IMR-90 (cell line): ENCODE measurements around the gene CAGE1. TPM values are rescaled to one million over a fixed set of nuclear protein-coding genes. Genes with fewer than 3 reads are reported as not detected.

Experiments
- ATAC-seq: fragments of 200-7000 bp; cut with Tn5 transposase; 2 replicates; pipeline ENCODE4 v1.9.1; 2020; ENCODE audit warnings: low read depth, mild to moderate bottlenecking, moderate library complexity
- BruUV-seq: library from RNA; stranded (reverse); fragments of 400-500 nt; replicated peaks from 2 replicates; lab custom pipeline; 2021; lab: Mats Ljungman, UMichigan
- CTCF ChIA-PET: fragments of 300-600 bp; formaldehyde crosslinking; extraction: SDS; loops from one replicate; lab custom pipeline; 2021; ENCODE audit warnings: antibody characterized with exemption; lab: Yijun Ruan, JAX
- POLR2A ChIA-PET: fragments of 300-600 bp; sonication (Branson Sonifier 250); formaldehyde crosslinking; loops from one replicate; lab custom pipeline; 2022; ENCODE audit warnings: antibody characterized with exemption; ENCODE audit not compliant: unreplicated experiment; lab: Charles Lee
- DNase-seq: peaks from one replicate; pipeline ENCODE4 v3.0.0; 2013
- H2AFZ ChIP-seq: replicated peaks from 2 replicates; pipeline ENCODE3; 2013; ENCODE audit warnings: low read length, mild to moderate bottlenecking; ENCODE audit not compliant: poor library complexity
- H2AK5ac ChIP-seq: 2 replicates; pipeline ENCODE4 v1.6.1; 2013; ENCODE audit warnings: low read depth, low read length, inconsistent platforms
- H2AK9ac ChIP-seq: replicated peaks from 2 replicates; pipeline ENCODE3; 2013; ENCODE audit warnings: mild to moderate bottlenecking, low read depth, low read length, moderate library complexity; ENCODE audit not compliant: poor library complexity
- H2BK120ac ChIP-seq: 2 replicates; pipeline ENCODE4 v1.6.1; 2013; ENCODE audit warnings: low read depth, low read length, inconsistent platforms
- H2BK15ac ChIP-seq: 3 replicates; pipeline ENCODE4 v1.6.1; 2013; ENCODE audit warnings: low read depth, low read length, inconsistent platforms
- H2BK20ac ChIP-seq: 2 replicates; pipeline ENCODE4 v1.6.1; 2013; ENCODE audit warnings: low read depth, mild to moderate bottlenecking, inconsistent platforms, low read length, moderate library complexity
- H2BK5ac ChIP-seq: 2 replicates; pipeline ENCODE4 v1.6.1; 2013; ENCODE audit warnings: mild to moderate bottlenecking, low read depth, low read length, inconsistent platforms; ENCODE audit not compliant: poor library complexity, severe bottlenecking
- H3K14ac ChIP-seq: replicated peaks from 2 replicates; pipeline ENCODE4 v1.6.1; 2013; ENCODE audit warnings: low read depth, low read length, inconsistent platforms
- H3K18ac ChIP-seq: 2 replicates; pipeline ENCODE4 v1.6.1; 2013; ENCODE audit warnings: low read depth, low read length, control low read depth
- H3K23ac ChIP-seq: 2 replicates; pipeline ENCODE4 v1.6.1; 2013; ENCODE audit warnings: low read depth, low read length, inconsistent platforms
- H3K27ac ChIP-seq: 2 replicates; pipeline ENCODE4 v1.5.1; 2013; ENCODE audit warnings: mild to moderate bottlenecking, control low read depth, low read length; ENCODE audit not compliant: insufficient read depth
- H3K27me3 ChIP-seq: 2 replicates; pipeline ENCODE4 v1.6.1; 2013; ENCODE audit warnings: low read length; ENCODE audit not compliant: control insufficient read depth, insufficient read depth
- H3K36me3 ChIP-seq: 2 replicates; pipeline ENCODE4 v1.6.1; 2013; ENCODE audit warnings: low read length, mixed read lengths; ENCODE audit not compliant: control insufficient read depth, insufficient read depth
- H3K4ac ChIP-seq: 2 replicates; pipeline ENCODE4 v1.6.1; 2013; ENCODE audit warnings: low read depth, low read length, inconsistent platforms
- H3K4me1 ChIP-seq: 2 replicates; pipeline ENCODE4 v1.6.1; 2013; ENCODE audit warnings: low read length, mixed read lengths; ENCODE audit not compliant: control insufficient read depth, insufficient read depth
- H3K4me2 ChIP-seq: 2 replicates; pipeline ENCODE4 v1.6.1; 2013; ENCODE audit warnings: low read depth, mild to moderate bottlenecking, control low read depth, low read length, moderate library complexity
- H3K4me3 ChIP-seq: 2 replicates; pipeline ENCODE4 v1.5.1; 2013; ENCODE audit warnings: low read depth, mild to moderate bottlenecking, control low read depth, low read length, moderate library complexity; ENCODE audit not compliant: insufficient read depth
- H3K56ac ChIP-seq: 2 replicates; pipeline ENCODE4 v1.6.1; 2013; ENCODE audit warnings: low read length, inconsistent platforms; ENCODE audit not compliant: insufficient read depth; ENCODE audit errors: extremely low read depth
- H3K79me1 ChIP-seq, 2 experiments: 2 replicates each; pipeline ENCODE4 v1.6.1; 2013; ENCODE audit warnings: low read length in 2 of 2, inconsistent platforms in 1 of 2, low read depth in 1 of 2
- H3K9ac ChIP-seq: 2 replicates; pipeline ENCODE4 v1.6.1; 2013; ENCODE audit warnings: low read depth, low read length, control low read depth
- H3K9me1 ChIP-seq: 2 replicates; pipeline ENCODE4 v1.6.1; 2013; ENCODE audit warnings: low read length, inconsistent platforms; ENCODE audit not compliant: insufficient read depth
- H3K9me3 ChIP-seq: 2 replicates; pipeline ENCODE4 v1.6.1; 2013; ENCODE audit warnings: low read length; ENCODE audit not compliant: control insufficient read depth, insufficient read depth
- H4K20me1 ChIP-seq: 2 replicates; pipeline ENCODE4 v1.6.1; 2013; ENCODE audit warnings: low read length, inconsistent platforms; ENCODE audit not compliant: insufficient read depth
- H4K5ac ChIP-seq: 2 replicates; pipeline ENCODE4 v1.6.1; 2013; ENCODE audit warnings: mild to moderate bottlenecking, low read depth, low read length, control low read depth
- H4K8ac ChIP-seq, 2 experiments: 2 replicates each; pipeline ENCODE4 v1.6.1; 2013; ENCODE audit warnings: low read depth in 2 of 2, low read length in 2 of 2, control low read depth in 1 of 2, inconsistent platforms in 1 of 2
- H4K91ac ChIP-seq: 2 replicates; pipeline ENCODE4 v1.6.1; 2013; ENCODE audit warnings: low read depth, low read length, inconsistent platforms; ENCODE audit not compliant: insufficient read depth
- BHLHE40 ChIP-seq: fragments of 150-350 bp; IDR thresholded peaks from 2 replicates; pipeline ENCODE4 v1.6.1; 2016; ENCODE audit warnings: mild to moderate bottlenecking, low read depth, low read length
- CEBPB ChIP-seq: IDR thresholded peaks from 2 replicates; pipeline ENCODE4 v1.6.1; 2012; ENCODE audit warnings: low read depth, low read length, improper control_type of control experiment
- CHD1 ChIP-seq: IDR thresholded peaks from 2 replicates; pipeline ENCODE4 v1.6.1; 2012; ENCODE audit warnings: low read depth, low read length, improper control_type of control experiment
- ELK1 ChIP-seq: fragments of 150-350 bp; IDR thresholded peaks from 2 replicates; pipeline ENCODE4 v1.6.1; 2016; ENCODE audit warnings: low read depth, mild to moderate bottlenecking, low read length, moderate library complexity, borderline replicate concordance
- MAZ ChIP-seq: IDR thresholded peaks from 2 replicates; pipeline ENCODE4 v1.6.1; 2012; ENCODE audit warnings: low read depth, mild to moderate bottlenecking, low read length, improper control_type of control experiment, moderate library complexity, borderline replicate concordance
- MXI1 ChIP-seq: IDR thresholded peaks from 2 replicates; pipeline ENCODE4 v1.6.1; 2012; ENCODE audit warnings: low read depth, mild to moderate bottlenecking, low read length, moderate library complexity, borderline replicate concordance
- NFE2L2 ChIP-seq: fragments of 150-350 bp; IDR thresholded peaks from 2 replicates; pipeline ENCODE4 v1.6.1; 2016; ENCODE audit warnings: low read depth, mild to moderate bottlenecking, low read length
- POLR2A ChIP-seq: IDR thresholded peaks from 2 replicates; pipeline ENCODE4 v1.6.1; 2012; ENCODE audit warnings: mild to moderate bottlenecking, low read depth, low read length
- RAD21 ChIP-seq: IDR thresholded peaks from 2 replicates; pipeline ENCODE4 v1.6.1; 2012; ENCODE audit warnings: low read length, improper control_type of control experiment
- RCOR1 ChIP-seq: IDR thresholded peaks from 2 replicates; pipeline ENCODE4 v1.6.1; 2012; ENCODE audit warnings: mild to moderate bottlenecking, low read length, improper control_type of control experiment; ENCODE audit not compliant: insufficient replicate concordance
- RFX5 ChIP-seq: IDR thresholded peaks from 2 replicates; pipeline ENCODE4 v1.8.0; 2012; ENCODE audit warnings: low read depth, mild to moderate bottlenecking, low read length, moderate library complexity
- SMC3 ChIP-seq: fragments of 150-350 bp; IDR thresholded peaks from 2 replicates; pipeline ENCODE4 v1.6.1; 2016; ENCODE audit warnings: low read depth, mild to moderate bottlenecking, antibody characterized with exemption, low read length, moderate library complexity
- USF2 ChIP-seq: fragments of 150-350 bp; IDR thresholded peaks from 2 replicates; pipeline ENCODE4 v1.6.1; 2017; ENCODE audit warnings: mild to moderate bottlenecking, antibody characterized with exemption, low read length, low read depth
- WGBS, 2 experiments: methylation state at CpG; one replicate each; pipeline versions ENCODE4 v1.1.5 to v1.1.7; 2013; ENCODE audit warnings: missing lambda C conversion rate in 2 of 2; ENCODE audit not compliant: insufficient read length in 1 of 2; ENCODE audit errors: extremely low coverage in 2 of 2; 5-methylcytosine and 5-hydroxymethylcytosine counted together
- dilution Hi-C: fragments of 300-500 bp; cut with HindIII; formaldehyde crosslinking; loops from one replicate; pipeline ENCODE4 v1.14.3; 2018; ENCODE audit warnings: low sequenced_read_pairs; ENCODE audit not compliant: unreplicated experiment
- in situ Hi-C: fragments of 300-500 bp; cut with MboI; formaldehyde crosslinking; loops from 3 replicates; pipeline ENCODE4 v1.14.3; 2019; ENCODE audit warnings: low sequenced_read_pairs, inconsistent platforms, mixed read lengths
- intact Hi-C: fragments of 100-400 bp; cut with micrococcal nuclease; formaldehyde crosslinking; loops from 2 replicates; pipeline ENCODE4 v1.10.0; 2022
- polyA plus RNA-seq, 3 experiments: library from polyadenylated mRNA; depleted of rRNA; stranded (reverse); fragments of >200 nt; gene quantifications; 2 replicates each; pipeline ENCODE4 v1.2.3, GENCODE V29; 2012; ENCODE audit warnings: low replicate concordance in 1 of 3
- total RNA-seq: library from RNA; depleted of rRNA; stranded (reverse); fragments of >200 nt; gene quantifications from 2 replicates; pipeline ENCODE4 v1.2.3, GENCODE V29; 2012
- TF ChIP-seq, protein P1 (sequence below): conservative IDR thresholded peaks from 2 replicates; pipeline ENCODE4 v1.5.1; 2012; ENCODE audit warnings: mild to moderate bottlenecking, low read depth, low read length, improper control_type of control experiment

The CAGE1 gene
- total and polyA plus RNA-seq, 2 of the 4 experiments (the other 2 are of a cell fraction): not detected

GRCh38 chr6:7418238-7418905 is 28.8 kb upstream of the CAGE1 start:
- peak overlapping the region; percentile 66; the same call in 1 of the 2 replicates for H3K23ac ChIP-seq
- H3K27me3 ChIP-seq: no peaks in the 10 kb centered on the region
- no peak overlapping the region for H2BK20ac ChIP-seq
- DNase-seq (peak; percentile 21), ATAC-seq (no peak)
- peak overlapping the region; percentile 8; the same call in 1 of the 2 replicates for H3K27ac ChIP-seq
- H3K9ac ChIP-seq: no peak overlapping the region
- H3K18ac ChIP-seq: peak overlapping the region; percentile 33; the same call in 1 of the 2 replicates
- H4K5ac ChIP-seq: 0 out of 2 replicates have a peak overlapping the region, but pooled peaks have one; percentile 8
- intact Hi-C loops (loop anchor here (2.0 kb wide), 1 partner anchor 172 kb away; the partner anchor contains the start of gene SNRNP48), dilution Hi-C loops (no loop called here), in situ Hi-C loops (no loop called here)
- H4K8ac ChIP-seq: no peak overlapping the region
- 0 out of 2 replicates have a peak overlapping the region, but pooled peaks have one; percentile 33 for H3K4ac ChIP-seq
- no peak overlapping the region for H2BK120ac ChIP-seq
- no peak overlapping the region for H3K4me3 ChIP-seq
- 0 out of 2 replicates have a peak, but pooled peaks cover 3% of the 10 kb centered on the region for H4K20me1 ChIP-seq
- ChIA-PET POLR2A (no interaction called here), CTCF (interaction anchor here (1.0 kb wide), 1 partner anchor 9 kb away, joined by 3 read pairs; no protein-coding TSS in a partner anchor)
- H3K36me3 ChIP-seq: peaks cover 9% of the 10 kb centered on the region
- peaks cover 5 to 6% of the 10 kb centered on the region in 2 experiments; a peak in 1 of 4 replicates for H3K79me1 ChIP-seq
- WGBS, 2 experiments: 50% methylated on average over 2 of the region's 6 CpGs; no CpG with 5 or more reads in 1 of the 2 experiments
- peaks cover 11% of the 10 kb centered on the region for H3K4me1 ChIP-seq
- no peak overlapping the region; the same call in 1 of the 2 replicates for H3K14ac ChIP-seq
- no peak overlapping the region for H2AK9ac ChIP-seq
- no peak overlapping the region for H3K56ac ChIP-seq
- H4K91ac ChIP-seq: peak overlapping the region; percentile 9; the same call in 1 of the 2 replicates
- H2BK15ac ChIP-seq: no peak overlapping the region
- no peak overlapping the region for H2BK5ac ChIP-seq
- no peak overlapping the region for H3K4me2 ChIP-seq
- BruUV-seq: no TSS peak
- no peaks in the 10 kb centered on the region for H3K9me3 ChIP-seq
- H3K9me1 ChIP-seq: peaks cover 10% of the 10 kb centered on the region; the same call in 1 of the 2 replicates
- H2AK5ac ChIP-seq: no peak overlapping the region
- no peak overlapping the region for H2AFZ ChIP-seq
- TF ChIP-seq CHD1 (no peak), SMC3 (no peak), NFE2L2 (no peak), RAD21 (no peak), POLR2A (no peak), BHLHE40 (no peak), RCOR1 (no peak), USF2 (no peak), MAZ (no peak), CEBPB (no peak), ELK1 (no peak), RFX5 (no peak), MXI1 (no peak)
- TF ChIP-seq, protein P1, sequence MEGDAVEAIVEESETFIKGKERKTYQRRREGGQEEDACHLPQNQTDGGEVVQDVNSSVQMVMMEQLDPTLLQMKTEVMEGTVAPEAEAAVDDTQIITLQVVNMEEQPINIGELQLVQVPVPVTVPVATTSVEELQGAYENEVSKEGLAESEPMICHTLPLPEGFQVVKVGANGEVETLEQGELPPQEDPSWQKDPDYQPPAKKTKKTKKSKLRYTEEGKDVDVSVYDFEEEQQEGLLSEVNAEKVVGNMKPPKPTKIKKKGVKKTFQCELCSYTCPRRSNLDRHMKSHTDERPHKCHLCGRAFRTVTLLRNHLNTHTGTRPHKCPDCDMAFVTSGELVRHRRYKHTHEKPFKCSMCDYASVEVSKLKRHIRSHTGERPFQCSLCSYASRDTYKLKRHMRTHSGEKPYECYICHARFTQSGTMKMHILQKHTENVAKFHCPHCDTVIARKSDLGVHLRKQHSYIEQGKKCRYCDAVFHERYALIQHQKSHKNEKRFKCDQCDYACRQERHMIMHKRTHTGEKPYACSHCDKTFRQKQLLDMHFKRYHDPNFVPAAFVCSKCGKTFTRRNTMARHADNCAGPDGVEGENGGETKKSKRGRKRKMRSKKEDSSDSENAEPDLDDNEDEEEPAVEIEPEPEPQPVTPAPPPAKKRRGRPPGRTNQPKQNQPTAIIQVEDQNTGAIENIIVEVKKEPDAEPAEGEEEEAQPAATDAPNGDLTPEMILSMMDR: no peak
